Adrenal gland (tissue), 12 donors: ENCODE measurements around the gene SH3GLB1. TPM values are rescaled to one million over a fixed set of nuclear protein-coding genes. Genes with fewer than 3 reads are reported as not detected.

Source experiments
- DNase-seq, 7 donors: peaks; one replicate each; pipeline ENCODE4 v3.0.0-alpha.2; 2019 to 2020
- H3K27ac ChIP-seq, 5 donors: fragments of 200-600 bp; sonication (generic) in 4 of 5; 1 replicate in 3 of 5; 2 replicates in 2 of 5; pipeline versions ENCODE4 v1.5.1 to v1.8.0; 2016 to 2020; ENCODE audit warnings: mild to moderate bottlenecking in 1 of 5
- H3K27me3 ChIP-seq: fragments of 200-600 bp; 2 replicates; pipeline ENCODE4 v1.8.0; 2021
- H3K36me3 ChIP-seq, 2 donors: fragments of 200-600 bp; replicated peaks in 1 of 2; 1 replicate in 1 of 2; 2 replicates in 1 of 2; pipeline versions ENCODE4 v1.5.1 to v1.8.0; 2018 to 2022
- H3K4me1 ChIP-seq, 2 donors: fragments of 200-600 bp; replicated peaks in 1 of 2; 1 replicate in 1 of 2; 2 replicates in 1 of 2; pipeline versions ENCODE4 v1.5.1 to v1.8.0; 2018 to 2021
- H3K4me3 ChIP-seq, 4 donors: fragments of 200-600 bp; sonication (generic) in 3 of 4; one replicate each; pipeline ENCODE4 v1.5.1; 2016 to 2018
- H3K9me3 ChIP-seq, 3 donors: fragments of 200-600 bp; sonication (generic) in 1 of 3; replicated peaks in 1 of 3; 1 replicate in 2 of 3; 2 replicates in 1 of 3; pipeline versions ENCODE4 v1.5.1 to v1.8.0; 2016 to 2021
- CTCF ChIP-seq, 6 experiments: fragments of 450-650 bp in 4 of 6; fragments of 200-600 bp in 2 of 6; sonication (generic) in 1 of 6; IDR thresholded peaks; 1 replicate in 5 of 6; 2 replicates in 1 of 6; pipeline versions ENCODE4 v1.5.1 to v1.8.0; 2016 to 2021; ENCODE audit warnings: antibody characterized with exemption in 6 of 6, mild to moderate bottlenecking in 2 of 6, moderate library complexity in 1 of 6
- POLR2A ChIP-seq, 2 donors: fragments of 450-650 bp; IDR thresholded peaks; one replicate each; pipeline ENCODE4 v1.6.1; 2017; ENCODE audit warnings: antibody characterized with exemption in 2 of 2, mild to moderate bottlenecking in 2 of 2, moderate library complexity in 1 of 2
- WGBS, 4 donors: extraction: QIAGEN DNeasy Blood & Tissue Kit in 2 of 4; methylation state at CpG; one replicate each; pipeline versions ENCODE4 v1.1.5 to v1.1.7; 2013 to 2017; 5-methylcytosine and 5-hydroxymethylcytosine counted together
- intact Hi-C, 2 donors: fragments of 100-400 bp; cut with DNase I; formaldehyde crosslinking; loops; one replicate each; pipeline versions ENCODE4 v1.14.1 to v1.15.0; 2022 to 2023
- polyA plus RNA-seq, 3 donors: library from polyadenylated mRNA; stranded (reverse); fragments of 200-250 nt in 2 of 3; fragments of 350-450 nt in 1 of 3; fragmentation: Illumina TruSeq in 1 of 3; extraction: RNeasy Lipid Tissue Mini Kit (QIAGEN cat#74804) in 1 of 3; gene quantifications; one replicate each; pipeline ENCODE4 v1.2.3, GENCODE V29; 2013 to 2014
- total RNA-seq, 9 donors: library from RNA; depleted of rRNA in 4 of 9; stranded (reverse); fragments of >200 nt in 4 of 9; fragments of 120-200 nt in 1 of 9; fragmentation: NEBNext Ultra II Directional in 1 of 9; extraction: Animal tissue kit (Norgen Biotek cat#: 25700) in 1 of 9; gene quantifications; one replicate each; pipeline versions ENCODE4 v1.1.0 to v1.2.4, GENCODE V29; 2013 to 2023
- donor health status: healthy with polysubstance abuse.
- donor health status: Bipolar disorder and iron deficiency.
- donor health status: DM: yes; HTN: yes; CAD: no.
- donor health status: DM: no; HTN: no; CAD: no.
- donor health status: DM: no; HTN: no; CAD: no.
- donor health status: DM: yes; HTN: yes; CAD: no.

The SH3GLB1 gene
- total and polyA plus RNA-seq, 12 donors, result 22.5 to 105 (median 51.3) TPM

DNA sequence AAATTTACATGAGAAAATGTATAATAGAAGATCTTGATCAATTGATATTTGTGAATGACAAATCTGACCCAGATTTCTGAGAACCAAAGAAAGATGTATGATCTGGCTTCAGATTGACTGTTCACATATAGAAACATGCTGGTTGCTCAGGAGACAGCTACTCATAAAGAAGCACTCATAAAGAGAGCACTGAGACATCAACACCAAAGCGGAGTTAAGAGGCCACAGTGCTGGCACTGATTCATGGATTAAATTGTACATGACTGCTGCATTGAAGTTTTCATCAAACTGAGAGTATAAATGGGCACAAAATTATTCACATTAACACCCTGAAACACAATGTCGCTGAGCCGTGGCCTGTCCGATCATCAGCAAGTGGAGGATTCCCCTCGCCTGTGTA lies 46.2 kb downstream of the SH3GLB1 start:
- H3K36me3 ChIP-seq, result no peaks in the 10 kb centered on the region
- no peak overlapping the region for H3K4me3 ChIP-seq
- no peaks in the 10 kb centered on the region for H3K27me3 ChIP-seq
- no peak for DNase-seq
- peaks cover 0 to 4% of the 10 kb centered on the region in 2 donors for H3K4me1 ChIP-seq
- no peak overlapping the region for H3K27ac ChIP-seq
- 88 to 94% (median 91%) methylated on average over 5 of the region's 5 CpGs for WGBS, 4 donors
- intact Hi-C loops, result no loop called here
- TF ChIP-seq CTCF (IDR thresholded peaks at IDR 0.05) (no peak), POLR2A (IDR thresholded peaks at IDR 0.05) (no peak)
- H3K9me3 ChIP-seq, result no peaks in the 10 kb centered on the region

GRCh38 chr1:86751923-86752322 lies 47.5 kb downstream of the SH3GLB1 start:
- H3K36me3 ChIP-seq, result no peaks in the 10 kb centered on the region
- H3K4me1 ChIP-seq, result peaks cover 0 to 4% of the 10 kb centered on the region in 2 donors
- TF ChIP-seq POLR2A (IDR thresholded peaks at IDR 0.05) (no peak), CTCF (IDR thresholded peaks at IDR 0.05) (no peak)
- no peak overlapping the region for H3K4me3 ChIP-seq
- no peak for DNase-seq
- H3K27ac ChIP-seq, result no peak overlapping the region
- 67 to 83% (median 76%) methylated on average over 6 of the region's 6 CpGs for WGBS, 4 donors
- no peaks in the 10 kb centered on the region for H3K27me3 ChIP-seq
- intact Hi-C loops, result no loop called here
- H3K9me3 ChIP-seq, result no peaks in the 10 kb centered on the region

DNA sequence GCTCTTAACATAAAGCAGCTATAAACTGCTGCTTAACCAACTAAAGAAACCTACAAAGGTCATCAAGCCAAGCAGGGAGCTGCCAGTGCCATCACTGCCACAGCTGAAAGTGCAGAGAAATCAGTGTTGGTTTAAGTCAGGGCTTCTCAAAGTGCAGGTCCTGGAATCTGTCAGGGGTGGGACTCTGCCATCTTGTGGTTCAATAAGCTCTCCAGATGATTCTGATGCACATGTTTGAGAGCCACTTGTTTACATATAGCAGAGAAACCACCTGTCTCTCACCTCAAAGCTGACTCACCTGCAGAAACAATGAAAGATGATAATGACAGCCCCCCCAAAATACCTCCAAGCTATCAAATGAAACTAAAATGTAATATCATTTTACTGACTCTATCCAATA lies 49.3 kb downstream of the SH3GLB1 start:
- TF ChIP-seq CTCF (IDR thresholded peaks at IDR 0.05) (no peak), POLR2A (IDR thresholded peaks at IDR 0.05) (no peak)
- no peaks in the 10 kb centered on the region for H3K36me3 ChIP-seq
- no peak overlapping the region for H3K4me3 ChIP-seq
- no peak overlapping the region for H3K27ac ChIP-seq
- H3K9me3 ChIP-seq, result no peaks in the 10 kb centered on the region
- intact Hi-C loops, result no loop called here
- no peaks in the 10 kb centered on the region for H3K4me1 ChIP-seq
- no peaks in the 10 kb centered on the region for H3K27me3 ChIP-seq
- no peak for DNase-seq

DNA sequence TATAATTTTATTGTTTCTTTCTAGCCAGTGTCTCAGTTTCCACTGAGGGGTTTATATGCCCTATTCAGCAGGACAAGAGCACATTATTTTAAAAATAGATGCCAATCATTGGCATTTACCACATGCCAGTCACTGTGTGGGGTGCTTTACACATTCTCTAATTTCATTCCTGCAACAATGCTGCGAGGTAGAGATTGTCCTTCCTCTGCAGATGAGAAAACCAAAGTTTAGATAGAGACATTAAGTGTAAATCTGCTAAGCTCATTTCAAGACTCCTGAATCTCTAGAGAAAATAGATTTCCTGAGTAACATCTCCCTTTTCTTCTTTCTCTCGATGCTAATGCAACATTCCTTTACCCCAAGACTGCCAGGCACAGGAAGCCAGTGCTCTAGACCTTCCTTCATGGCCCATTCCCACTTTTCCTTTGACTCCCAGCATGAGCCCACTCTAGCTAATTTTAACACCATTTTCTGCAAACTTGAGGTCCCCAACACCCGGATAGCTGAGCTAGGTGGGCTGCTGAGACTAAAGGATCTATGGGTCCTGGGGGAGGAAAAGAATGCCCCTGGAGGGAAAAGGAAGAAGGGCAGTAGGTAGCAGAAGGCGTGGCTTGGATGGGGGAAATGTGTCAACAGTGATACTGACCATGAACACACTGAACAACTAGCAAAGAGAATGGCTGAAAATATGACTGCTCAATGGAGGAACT lies 50.0 kb downstream of the SH3GLB1 start:
- H3K4me3 ChIP-seq, result no peak overlapping the region
- 71 to 75% (median 74%) methylated on average over 4 of the region's 4 CpGs for WGBS, 4 donors
- no peak overlapping the region for H3K27ac ChIP-seq
- TF ChIP-seq POLR2A (IDR thresholded peaks at IDR 0.05) (no peak), CTCF (IDR thresholded peaks at IDR 0.05) (no peak)
- H3K4me1 ChIP-seq, result no peaks in the 10 kb centered on the region
- DNase-seq, result no peak
- H3K36me3 ChIP-seq, result no peaks in the 10 kb centered on the region
- no peaks in the 10 kb centered on the region for H3K27me3 ChIP-seq
- intact Hi-C loops, result no loop called here
- H3K9me3 ChIP-seq, result no peaks in the 10 kb centered on the region
